ENCODE results near the gene VKORC1L1.

DNA sequence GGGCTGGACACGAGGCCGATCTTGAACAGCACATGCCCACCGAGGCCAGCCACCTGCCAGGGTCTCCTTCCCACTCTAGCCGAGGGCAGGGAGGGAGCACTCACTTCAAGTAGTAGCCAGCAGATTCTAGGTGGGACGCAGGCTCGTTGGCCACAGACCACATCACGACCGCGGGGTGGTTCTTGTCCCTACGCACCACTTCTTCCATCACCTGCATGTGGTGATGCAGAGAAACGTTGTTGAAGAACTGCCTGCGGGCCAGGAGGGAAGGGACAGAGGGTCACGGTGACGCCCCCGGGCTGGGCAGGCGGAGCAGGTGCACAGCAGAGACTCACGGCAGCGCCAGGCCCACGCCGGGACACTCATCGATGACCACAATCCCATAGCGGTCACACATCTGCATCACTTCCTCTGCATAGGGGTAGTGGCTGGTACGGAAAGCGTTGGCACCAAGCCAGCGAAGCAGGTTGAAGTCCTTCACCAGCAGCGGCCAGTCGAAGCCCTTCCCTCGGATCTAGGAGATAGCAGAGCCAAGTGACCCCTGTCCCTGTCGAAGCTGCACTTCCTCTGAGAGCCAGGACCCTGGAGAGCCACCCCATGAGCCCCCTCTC, 101.4 kb downstream of the VKORC1L1 start:
- TF ChIP-seq CTCF (IDR thresholded peaks at IDR 0.05; ENCODE audit: insufficient read depth, low read length) (no peak), REST (IDR thresholded peaks at IDR 0.05; ENCODE audit: insufficient replicate concordance, low read depth) (peak; percentile 44), POLR2AphosphoS5 (IDR thresholded peaks at IDR 0.05; ENCODE audit: low read depth) (no peak), SPI1 (IDR thresholded peaks at IDR 0.05; ENCODE audit: borderline replicate concordance, low read depth) (no peak), GABPA (IDR thresholded peaks at IDR 0.05; ENCODE audit: low read depth) (no peak)
